Neural cell (in vitro differentiated cells): ENCODE results near the gene ERFL. TPM values are rescaled to one million over a fixed set of nuclear protein-coding genes. Genes with fewer than 3 reads are reported as not detected.

Experiments used
- polyA plus RNA-seq: library from polyadenylated mRNA; depleted of rRNA; stranded (reverse); fragments of >200 nt; gene quantifications from 2 replicates; pipeline ENCODE4 v1.2.3, GENCODE V29; 2014
- small RNA-seq, 3 experiments: library from RNA; depleted of rRNA; stranded (forward); fragments of <200 nt; gene quantifications; one replicate each; pipeline ENCODE3, GENCODE V24; 2012

ERFL gene
- polyA plus RNA-seq, 1 donor from 2014 or later = 0.31 TPM

Small RNA genes within 50 kb of the gene (small RNA-seq; reads per million reads assigned to genes)
- 0.03 to 4.7 (median 1.5) reads per million in 3 experiments for gene MIR6797

Other genes starting within 250 kb of the ERFL start
- not detected in 2 replicates for gene CEACAM7, start 240.2 kb downstream of the ERFL start, polyA plus RNA-seq
- not detected in 2 replicates for gene CEACAM5, start 219.8 kb downstream of the ERFL start, polyA plus RNA-seq
- not detected in 2 replicates for gene CEACAM6, start 172.9 kb downstream of the ERFL start, polyA plus RNA-seq
- not detected in 2 replicates for gene CEACAM3, start 131.9 kb downstream of the ERFL start, polyA plus RNA-seq
- not detected in 2 replicates for gene LYPD4, start 83.8 kb downstream of the ERFL start, polyA plus RNA-seq
- gene DMRTC2, start 83.4 kb downstream of the ERFL start, polyA plus RNA-seq = not detected in 2 replicates
- gene RPS19, start 68.2 kb downstream of the ERFL start, polyA plus RNA-seq = 783 and 1,001 TPM in 2 replicates
- 0.40 TPM in 1 of 2 replicates, not detected in the other for gene CD79A, start 51.2 kb downstream of the ERFL start, polyA plus RNA-seq
- gene ARHGEF1, start 45.3 kb downstream of the ERFL start, polyA plus RNA-seq = 12.0 and 13.6 TPM in 2 replicates
- 279 and 290 TPM in 2 replicates for gene RABAC1, start 30.9 kb upstream of the ERFL start, polyA plus RNA-seq
- 36.2 and 53.6 TPM in 2 replicates for gene ATP1A3, start 65.8 kb upstream of the ERFL start, polyA plus RNA-seq
- gene GRIK5, start 141.8 kb upstream of the ERFL start, polyA plus RNA-seq = 22.4 and 28.3 TPM in 2 replicates
- gene ZNF574, start 147.7 kb upstream of the ERFL start, polyA plus RNA-seq = 7.0 and 11.0 TPM in 2 replicates
- gene POU2F2, start 204.0 kb upstream of the ERFL start, polyA plus RNA-seq = 7.7 and 12.4 TPM in 2 replicates